C4-2B (cell line): ENCODE measurements around the gene UBR1.

Source experiments
- CTCF ChIP-seq: fragments of 450-650 bp; conservative IDR thresholded peaks from 2 replicates; pipeline ENCODE4 v1.5.1; 2017; ENCODE audit warnings: mild to moderate bottlenecking
- ZFX ChIP-seq: fragments of 450-650 bp; IDR thresholded peaks from 2 replicates; pipeline ENCODE4 v1.6.1; 2017

DNA sequence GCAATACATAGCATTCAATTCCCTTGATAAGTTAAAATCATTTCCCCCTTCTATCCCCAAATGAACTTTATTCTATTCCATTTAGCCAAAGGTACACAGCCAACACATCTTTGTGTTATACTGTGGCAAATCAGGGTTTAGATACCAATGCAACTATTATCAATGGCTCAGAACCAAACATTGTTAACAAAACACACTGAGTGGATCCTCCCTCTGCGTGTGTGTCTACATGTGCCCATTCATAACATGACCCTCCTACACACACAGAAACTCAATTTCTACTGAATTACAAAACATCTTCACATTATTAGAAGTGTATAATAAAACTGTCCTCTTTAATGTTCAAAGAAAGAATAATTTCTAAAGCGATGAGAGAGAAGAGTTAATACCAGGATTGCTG, 186.5 kb downstream of the UBR1 start:
- TF ChIP-seq CTCF (no peak), ZFX (no peak)
